Measurements from ENCODE around the gene DLG2.

DNA sequence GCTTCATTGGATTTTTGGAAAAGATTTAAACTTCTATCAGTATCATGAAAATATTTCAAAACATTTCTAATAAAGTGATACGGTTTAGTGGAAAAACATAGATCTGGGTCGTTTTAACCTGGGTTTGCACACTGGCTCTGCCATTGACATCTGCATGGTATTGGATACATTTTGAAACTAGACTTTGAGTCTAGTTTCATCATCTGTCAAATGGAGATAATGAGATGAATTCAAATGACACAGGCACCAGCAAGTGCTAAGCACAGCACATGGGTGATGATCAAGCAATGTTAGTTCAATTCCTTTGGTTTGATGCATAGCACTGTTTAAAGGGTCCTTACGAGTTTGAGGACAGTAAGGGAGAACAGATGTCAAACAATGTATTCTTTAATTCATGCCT lies 1522.0 kb downstream of the DLG2 start:
- TF ChIP-seq RFX5 (IDR thresholded peaks at IDR 0.05; ENCODE audit: low read depth, low read length), result no peak
- no peak for TF ChIP-seq ZFX (CRISPR knock-in tag; IDR thresholded peaks at IDR 0.05)
- TF ChIP-seq ZNF124 (CRISPR knock-in tag; IDR thresholded peaks at IDR 0.05), result no peak
- no peak for TF ChIP-seq SRSF1 (IDR thresholded peaks at IDR 0.05; ENCODE audit: low read depth, low read length)
- TF ChIP-seq, protein P1, sequence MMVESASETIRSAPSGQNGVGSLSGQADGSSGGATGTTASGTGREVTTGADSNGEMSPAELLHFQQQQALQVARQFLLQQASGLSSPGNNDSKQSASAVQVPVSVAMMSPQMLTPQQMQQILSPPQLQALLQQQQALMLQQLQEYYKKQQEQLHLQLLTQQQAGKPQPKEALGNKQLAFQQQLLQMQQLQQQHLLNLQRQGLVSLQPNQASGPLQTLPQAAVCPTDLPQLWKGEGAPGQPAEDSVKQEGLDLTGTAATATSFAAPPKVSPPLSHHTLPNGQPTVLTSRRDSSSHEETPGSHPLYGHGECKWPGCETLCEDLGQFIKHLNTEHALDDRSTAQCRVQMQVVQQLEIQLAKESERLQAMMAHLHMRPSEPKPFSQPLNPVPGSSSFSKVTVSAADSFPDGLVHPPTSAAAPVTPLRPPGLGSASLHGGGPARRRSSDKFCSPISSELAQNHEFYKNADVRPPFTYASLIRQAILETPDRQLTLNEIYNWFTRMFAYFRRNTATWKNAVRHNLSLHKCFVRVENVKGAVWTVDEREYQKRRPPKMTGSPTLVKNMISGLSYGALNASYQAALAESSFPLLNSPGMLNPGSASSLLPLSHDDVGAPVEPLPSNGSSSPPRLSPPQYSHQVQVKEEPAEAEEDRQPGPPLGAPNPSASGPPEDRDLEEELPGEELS (CRISPR knock-in tag; IDR thresholded peaks at IDR 0.05; ENCODE audit: borderline replicate concordance), result no peak
- TF ChIP-seq PPARD (CRISPR knock-in tag; IDR thresholded peaks at IDR 0.05), result no peak
- TF ChIP-seq, protein P2, sequence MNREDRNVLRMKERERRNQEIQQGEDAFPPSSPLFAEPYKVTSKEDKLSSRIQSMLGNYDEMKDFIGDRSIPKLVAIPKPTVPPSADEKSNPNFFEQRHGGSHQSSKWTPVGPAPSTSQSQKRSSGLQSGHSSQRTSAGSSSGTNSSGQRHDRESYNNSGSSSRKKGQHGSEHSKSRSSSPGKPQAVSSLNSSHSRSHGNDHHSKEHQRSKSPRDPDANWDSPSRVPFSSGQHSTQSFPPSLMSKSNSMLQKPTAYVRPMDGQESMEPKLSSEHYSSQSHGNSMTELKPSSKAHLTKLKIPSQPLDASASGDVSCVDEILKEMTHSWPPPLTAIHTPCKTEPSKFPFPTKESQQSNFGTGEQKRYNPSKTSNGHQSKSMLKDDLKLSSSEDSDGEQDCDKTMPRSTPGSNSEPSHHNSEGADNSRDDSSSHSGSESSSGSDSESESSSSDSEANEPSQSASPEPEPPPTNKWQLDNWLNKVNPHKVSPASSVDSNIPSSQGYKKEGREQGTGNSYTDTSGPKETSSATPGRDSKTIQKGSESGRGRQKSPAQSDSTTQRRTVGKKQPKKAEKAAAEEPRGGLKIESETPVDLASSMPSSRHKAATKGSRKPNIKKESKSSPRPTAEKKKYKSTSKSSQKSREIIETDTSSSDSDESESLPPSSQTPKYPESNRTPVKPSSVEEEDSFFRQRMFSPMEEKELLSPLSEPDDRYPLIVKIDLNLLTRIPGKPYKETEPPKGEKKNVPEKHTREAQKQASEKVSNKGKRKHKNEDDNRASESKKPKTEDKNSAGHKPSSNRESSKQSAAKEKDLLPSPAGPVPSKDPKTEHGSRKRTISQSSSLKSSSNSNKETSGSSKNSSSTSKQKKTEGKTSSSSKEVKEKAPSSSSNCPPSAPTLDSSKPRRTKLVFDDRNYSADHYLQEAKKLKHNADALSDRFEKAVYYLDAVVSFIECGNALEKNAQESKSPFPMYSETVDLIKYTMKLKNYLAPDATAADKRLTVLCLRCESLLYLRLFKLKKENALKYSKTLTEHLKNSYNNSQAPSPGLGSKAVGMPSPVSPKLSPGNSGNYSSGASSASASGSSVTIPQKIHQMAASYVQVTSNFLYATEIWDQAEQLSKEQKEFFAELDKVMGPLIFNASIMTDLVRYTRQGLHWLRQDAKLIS (CRISPR knock-in tag; IDR thresholded peaks at IDR 0.05), result no peak
- TF ChIP-seq, protein P3, sequence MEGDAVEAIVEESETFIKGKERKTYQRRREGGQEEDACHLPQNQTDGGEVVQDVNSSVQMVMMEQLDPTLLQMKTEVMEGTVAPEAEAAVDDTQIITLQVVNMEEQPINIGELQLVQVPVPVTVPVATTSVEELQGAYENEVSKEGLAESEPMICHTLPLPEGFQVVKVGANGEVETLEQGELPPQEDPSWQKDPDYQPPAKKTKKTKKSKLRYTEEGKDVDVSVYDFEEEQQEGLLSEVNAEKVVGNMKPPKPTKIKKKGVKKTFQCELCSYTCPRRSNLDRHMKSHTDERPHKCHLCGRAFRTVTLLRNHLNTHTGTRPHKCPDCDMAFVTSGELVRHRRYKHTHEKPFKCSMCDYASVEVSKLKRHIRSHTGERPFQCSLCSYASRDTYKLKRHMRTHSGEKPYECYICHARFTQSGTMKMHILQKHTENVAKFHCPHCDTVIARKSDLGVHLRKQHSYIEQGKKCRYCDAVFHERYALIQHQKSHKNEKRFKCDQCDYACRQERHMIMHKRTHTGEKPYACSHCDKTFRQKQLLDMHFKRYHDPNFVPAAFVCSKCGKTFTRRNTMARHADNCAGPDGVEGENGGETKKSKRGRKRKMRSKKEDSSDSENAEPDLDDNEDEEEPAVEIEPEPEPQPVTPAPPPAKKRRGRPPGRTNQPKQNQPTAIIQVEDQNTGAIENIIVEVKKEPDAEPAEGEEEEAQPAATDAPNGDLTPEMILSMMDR (IDR thresholded peaks at IDR 0.05 in 2 of 3, conservative IDR thresholded peaks at IDR 0.05 in 1 of 3; ENCODE audit: insufficient read depth in 2 of 3, low read depth in 1 of 3, low read length in 3 of 3), result no peak
- TF ChIP-seq MYC (IDR thresholded peaks at IDR 0.05; ENCODE audit: low read depth, low read length), result no peak
- TF ChIP-seq MYC (CRISPR knock-in tag; IDR thresholded peaks at IDR 0.05; ENCODE audit: borderline replicate concordance, low read depth), result no peak
- TF ChIP-seq NONO (IDR thresholded peaks at IDR 0.05; ENCODE audit: low read depth in 2 of 2, low read length in 1 of 2), result no peak
- TF ChIP-seq RAD21 (CRISPR knock-in tag; conservative IDR thresholded peaks at IDR 0.05 in 1 of 2, IDR thresholded peaks at IDR 0.05 in 1 of 2), result no peak

Data from K562 (cell line).